ENCODE data around the gene TMEM39A.

Gene TMEM39A

DNA sequence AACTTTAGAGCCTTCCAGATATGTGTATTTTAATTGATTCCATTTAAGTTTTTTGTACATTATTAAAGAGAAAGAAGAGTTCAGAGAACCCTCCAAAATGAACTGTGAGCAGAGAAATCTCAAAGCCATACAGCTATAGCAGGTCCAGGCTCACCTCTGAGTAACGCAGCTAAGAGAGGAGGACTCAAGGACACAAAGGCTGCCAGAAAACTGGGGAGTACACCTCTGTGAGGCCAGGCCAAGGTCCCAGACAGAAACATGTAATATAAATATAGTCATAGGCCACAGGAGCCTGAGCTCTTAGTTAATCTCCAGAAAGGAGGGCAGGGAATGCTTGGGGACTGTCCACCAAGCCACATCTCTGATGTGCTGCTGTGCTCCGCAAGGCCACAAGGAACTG is 66.5 kb downstream of the TMEM39A start:
- no peak overlapping the region for H3K27ac ChIP-seq (replicated peaks; ENCODE audit: low read length)
- no CpG with 5 or more reads among the region's 2 CpGs for WGBS, 2 donors (ENCODE audit: extremely low coverage in 2 of 2, insufficient read length in 2 of 2, insufficient replicate concordance in 1 of 2)
- H3K9ac ChIP-seq (ENCODE audit: low read depth, low read length, poor library complexity) = no peak overlapping the region
- H2BK12ac ChIP-seq (ENCODE audit: low read length) = no peak overlapping the region
- H3K4me1 ChIP-seq (ENCODE audit: control insufficient read depth in 2 of 2, insufficient read depth in 1 of 2, low read depth in 1 of 2, low read length in 2 of 2) = peaks cover 0 to 6% of the 10 kb centered on the region in 2 donors
- no peak overlapping the region for H3K23ac ChIP-seq (ENCODE audit: low read depth, low read length, poor library complexity)
- H3K4ac ChIP-seq (ENCODE audit: low read length) = no peak overlapping the region
- no peak overlapping the region for H3K4me3 ChIP-seq (ENCODE audit: low read length in 2 of 2)
- H3K14ac ChIP-seq (ENCODE audit: low read length) = no peak overlapping the region
- no peak overlapping the region for H3K4me2 ChIP-seq (ENCODE audit: insufficient read depth, low read length, poor library complexity, severe bottlenecking)
- no peak overlapping the region for H2BK120ac ChIP-seq (ENCODE audit: low read depth, low read length)
- H3K79me1 ChIP-seq (ENCODE audit: low read depth, low read length) = no peaks in the 10 kb centered on the region
- no peak for DNase-seq (ENCODE audit: low spot score)
- H2AK5ac ChIP-seq (ENCODE audit: low read depth, low read length) = no peak overlapping the region
- no peak overlapping the region for H4K91ac ChIP-seq (ENCODE audit: low read depth, low read length, poor library complexity)
- no peak overlapping the region for H4K8ac ChIP-seq (ENCODE audit: low read depth, low read length)
- no peak overlapping the region for H2BK5ac ChIP-seq (ENCODE audit: low read length)
- no peaks in the 10 kb centered on the region for H3K27me3 ChIP-seq (ENCODE audit: control insufficient read depth in 3 of 3, insufficient read depth in 3 of 3, low read depth in 1 of 3, low read length in 3 of 3)
- no peak overlapping the region for H2AFZ ChIP-seq (ENCODE audit: low read length)
- no peaks in the 10 kb centered on the region for H3K9me3 ChIP-seq (replicated peaks in 1 of 2; ENCODE audit: control insufficient read depth in 2 of 2, insufficient read depth in 1 of 2, low read depth in 1 of 2, low read length in 2 of 2)
- no peak overlapping the region for H2BK15ac ChIP-seq (ENCODE audit: low read length)
- no peak overlapping the region for H3K18ac ChIP-seq (ENCODE audit: low read length)
- H3K36me3 ChIP-seq (replicated peaks in 1 of 2; ENCODE audit: control insufficient read depth in 2 of 2, insufficient read depth in 2 of 2, low read length in 2 of 2) = no peaks in the 10 kb centered on the region

DNA sequence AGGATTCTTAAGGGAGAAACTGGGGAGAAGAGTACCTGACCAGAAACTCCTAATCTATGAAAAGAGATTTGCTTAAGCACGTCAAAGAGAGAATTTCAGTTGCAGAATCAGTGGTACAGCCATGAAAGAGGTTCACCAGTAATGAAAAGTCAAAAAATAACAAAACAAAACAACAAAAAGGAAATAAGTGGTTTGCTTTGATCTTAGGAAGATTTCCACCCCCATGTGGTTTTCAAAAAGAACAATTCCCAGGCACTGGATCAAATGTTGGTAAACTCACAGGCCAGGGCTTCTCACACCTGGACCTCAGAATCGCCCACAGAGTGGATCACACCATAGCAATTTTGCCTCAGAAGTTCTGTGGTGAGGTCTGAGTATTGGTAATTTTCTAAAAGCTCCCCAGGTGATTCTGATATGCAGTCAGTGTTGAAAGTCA is 67.5 kb downstream of the TMEM39A start:
- Histone ChIP-seq H3K4ac (ENCODE audit: low read length) (no peak overlapping the region), H4K8ac (ENCODE audit: low read depth, low read length) (no peak overlapping the region), H3K4me2 (ENCODE audit: insufficient read depth, low read length, poor library complexity, severe bottlenecking) (no peak overlapping the region), H3K79me1 (ENCODE audit: low read depth, low read length) (no peaks in the 10 kb centered on the region), H3K14ac (ENCODE audit: low read length) (no peak overlapping the region), H2BK5ac (ENCODE audit: low read length) (no peak overlapping the region), H3K9ac (ENCODE audit: low read depth, low read length, poor library complexity) (no peak overlapping the region), H2BK15ac (ENCODE audit: low read length) (no peak overlapping the region), H3K4me1 (ENCODE audit: control insufficient read depth in 2 of 2, insufficient read depth in 1 of 2, low read depth in 1 of 2, low read length in 2 of 2) (no peaks in the 10 kb centered on the region), H3K18ac (ENCODE audit: low read length) (no peak overlapping the region), H2BK120ac (ENCODE audit: low read depth, low read length) (no peak overlapping the region), H3K27ac (replicated peaks; ENCODE audit: low read length) (no peak overlapping the region), H2BK12ac (ENCODE audit: low read length) (no peak overlapping the region), H2AFZ (ENCODE audit: low read length) (no peak overlapping the region), H3K9me3 (replicated peaks in 1 of 2; ENCODE audit: control insufficient read depth in 2 of 2, insufficient read depth in 1 of 2, low read depth in 1 of 2, low read length in 2 of 2) (no peaks in the 10 kb centered on the region), H3K23ac (ENCODE audit: low read depth, low read length, poor library complexity) (no peak overlapping the region), H4K91ac (ENCODE audit: low read depth, low read length, poor library complexity) (no peak overlapping the region), H3K27me3 (ENCODE audit: control insufficient read depth in 3 of 3, insufficient read depth in 3 of 3, low read depth in 1 of 3, low read length in 3 of 3) (no peaks in the 10 kb centered on the region), H2AK5ac (ENCODE audit: low read depth, low read length) (no peak overlapping the region), H3K4me3 (ENCODE audit: low read length in 2 of 2) (no peak overlapping the region), H3K36me3 (replicated peaks in 1 of 2; ENCODE audit: control insufficient read depth in 2 of 2, insufficient read depth in 2 of 2, low read length in 2 of 2) (no peaks in the 10 kb centered on the region)
- no peak for DNase-seq (ENCODE audit: low spot score)
- no CpG with 5 or more reads among the region's 2 CpGs for WGBS, 2 donors (ENCODE audit: extremely low coverage in 2 of 2, insufficient read length in 2 of 2, insufficient replicate concordance in 1 of 2)

DNA sequence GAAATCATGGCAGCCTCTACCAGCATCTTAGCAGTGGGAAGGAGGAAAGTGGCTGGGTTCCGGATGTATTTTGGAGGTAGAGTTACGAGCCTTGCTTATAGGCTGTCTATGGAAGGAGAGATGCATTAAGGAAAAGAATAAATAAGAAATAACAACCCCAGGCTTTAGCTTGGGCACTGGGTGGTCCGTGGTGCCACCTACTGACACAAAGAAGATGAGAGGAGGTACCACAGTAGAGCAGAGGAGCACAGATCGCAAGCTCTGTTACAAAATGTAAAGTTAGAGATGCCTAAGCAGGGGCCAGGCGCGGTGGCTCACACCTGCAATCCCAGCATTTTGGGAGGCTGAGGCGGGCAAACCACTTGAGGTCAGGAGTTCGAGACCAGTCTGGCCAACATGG is 74.8 kb downstream of the TMEM39A start:
- H3K79me1 ChIP-seq (ENCODE audit: low read depth, low read length) = no peaks in the 10 kb centered on the region
- H3K9ac ChIP-seq (ENCODE audit: low read depth, low read length, poor library complexity) = no peak overlapping the region
- H3K23ac ChIP-seq (ENCODE audit: low read depth, low read length, poor library complexity) = no peak overlapping the region

DNA sequence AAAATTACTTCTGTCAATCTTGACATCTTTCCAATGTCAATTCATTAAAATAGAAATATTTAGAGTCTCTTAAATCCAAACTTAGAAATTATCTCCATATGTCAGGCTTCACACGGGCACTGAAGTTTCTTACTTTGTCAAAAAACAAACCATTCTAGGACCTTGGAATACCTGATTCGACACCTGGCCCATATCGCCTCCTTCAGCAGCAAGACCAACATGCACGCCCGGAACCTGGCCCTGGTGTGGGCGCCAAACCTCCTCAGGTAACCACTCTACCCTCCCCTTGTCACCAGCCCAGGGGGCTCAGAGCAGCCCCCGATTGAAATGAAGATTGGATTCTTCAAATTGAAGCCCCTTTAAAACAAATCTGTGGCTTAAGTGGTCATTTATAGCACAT is 81.3 kb downstream of the TMEM39A start:
- DNase-seq (ENCODE audit: low spot score) = no peak
- H3K9me3 ChIP-seq (replicated peaks in 1 of 2; ENCODE audit: control insufficient read depth in 2 of 2, insufficient read depth in 1 of 2, low read depth in 1 of 2, low read length in 2 of 2) = no peaks in the 10 kb centered on the region
- no peak overlapping the region for H4K8ac ChIP-seq (ENCODE audit: low read depth, low read length)
- H3K36me3 ChIP-seq (replicated peaks in 1 of 2; ENCODE audit: control insufficient read depth in 2 of 2, insufficient read depth in 2 of 2, low read length in 2 of 2) = no peaks in the 10 kb centered on the region
- H2BK120ac ChIP-seq (ENCODE audit: low read depth, low read length) = no peak overlapping the region
- H3K9ac ChIP-seq (ENCODE audit: low read depth, low read length, poor library complexity) = no peak overlapping the region
- H3K79me1 ChIP-seq (ENCODE audit: low read depth, low read length) = no peaks in the 10 kb centered on the region
- no peak overlapping the region for H3K4me2 ChIP-seq (ENCODE audit: insufficient read depth, low read length, poor library complexity, severe bottlenecking)
- H3K4ac ChIP-seq (ENCODE audit: low read length) = no peak overlapping the region
- no peak overlapping the region for H3K23ac ChIP-seq (ENCODE audit: low read depth, low read length, poor library complexity)
- no peak overlapping the region for H4K91ac ChIP-seq (ENCODE audit: low read depth, low read length, poor library complexity)
- no peak overlapping the region for H2AFZ ChIP-seq (ENCODE audit: low read length)
- H3K27me3 ChIP-seq (ENCODE audit: control insufficient read depth in 3 of 3, insufficient read depth in 3 of 3, low read depth in 1 of 3, low read length in 3 of 3) = no peaks in the 10 kb centered on the region
- H3K27ac ChIP-seq (replicated peaks; ENCODE audit: low read length) = no peak overlapping the region
- no peak overlapping the region for H3K18ac ChIP-seq (ENCODE audit: low read length)
- no CpG with 5 or more reads among the region's 7 CpGs for WGBS, 2 donors (ENCODE audit: extremely low coverage in 2 of 2, insufficient read length in 2 of 2, insufficient replicate concordance in 1 of 2)
- H2BK5ac ChIP-seq (ENCODE audit: low read length) = no peak overlapping the region
- H2BK15ac ChIP-seq (ENCODE audit: low read length) = no peak overlapping the region
- H3K4me1 ChIP-seq (ENCODE audit: control insufficient read depth in 2 of 2, insufficient read depth in 1 of 2, low read depth in 1 of 2, low read length in 2 of 2) = peaks cover 0 to 4% of the 10 kb centered on the region in 2 donors
- no peak overlapping the region for H3K14ac ChIP-seq (ENCODE audit: low read length)
- H3K4me3 ChIP-seq (ENCODE audit: low read length in 2 of 2) = no peak overlapping the region
- H2AK5ac ChIP-seq (ENCODE audit: low read depth, low read length) = no peak overlapping the region
- no peak overlapping the region for H2BK12ac ChIP-seq (ENCODE audit: low read length)

More for the DNA sequence above, 74.8 kb downstream of the TMEM39A start:
- no peak for DNase-seq (ENCODE audit: low spot score)
- Histone ChIP-seq H3K14ac (ENCODE audit: low read length) (no peak overlapping the region), H3K4me2 (ENCODE audit: insufficient read depth, low read length, poor library complexity, severe bottlenecking) (no peak overlapping the region), H2BK120ac (ENCODE audit: low read depth, low read length) (no peak overlapping the region), H3K18ac (ENCODE audit: low read length) (no peak overlapping the region), H4K8ac (ENCODE audit: low read depth, low read length) (no peak overlapping the region), H3K27ac (replicated peaks; ENCODE audit: low read length) (no peak overlapping the region), H3K4me1 (ENCODE audit: control insufficient read depth in 2 of 2, insufficient read depth in 1 of 2, low read depth in 1 of 2, low read length in 2 of 2) (peaks cover 0 to 2% of the 10 kb centered on the region in 2 donors), H4K91ac (ENCODE audit: low read depth, low read length, poor library complexity) (no peak overlapping the region), H2AFZ (ENCODE audit: low read length) (no peak overlapping the region), H3K36me3 (replicated peaks in 1 of 2; ENCODE audit: control insufficient read depth in 2 of 2, insufficient read depth in 2 of 2, low read length in 2 of 2) (no peaks in the 10 kb centered on the region), H2BK12ac (ENCODE audit: low read length) (no peak overlapping the region), H3K4me3 (ENCODE audit: low read length in 2 of 2) (no peak overlapping the region), H2BK5ac (ENCODE audit: low read length) (no peak overlapping the region), H2AK5ac (ENCODE audit: low read depth, low read length) (no peak overlapping the region), H3K27me3 (ENCODE audit: control insufficient read depth in 3 of 3, insufficient read depth in 3 of 3, low read depth in 1 of 3, low read length in 3 of 3) (no peaks in the 10 kb centered on the region), H3K4ac (ENCODE audit: low read length) (no peak overlapping the region), H2BK15ac (ENCODE audit: low read length) (no peak overlapping the region), H3K9me3 (replicated peaks in 1 of 2; ENCODE audit: control insufficient read depth in 2 of 2, insufficient read depth in 1 of 2, low read depth in 1 of 2, low read length in 2 of 2) (no peaks in the 10 kb centered on the region)
- WGBS, 2 donors (ENCODE audit: extremely low coverage in 2 of 2, insufficient read length in 2 of 2, insufficient replicate concordance in 1 of 2) = no CpG with 5 or more reads among the region's 8 CpGs
